HFFc6 (cell line): ENCODE data around the gene PRKCD. TPM values are rescaled to one million over a fixed set of nuclear protein-coding genes. Genes with fewer than 3 reads are reported as not detected.

ENCODE experiments used
- DNase-seq: peaks from one replicate; pipeline ENCODE4 v3.0.0-alpha.2; 2018
- H3K27ac Mint-ChIP-seq: 2 replicates; pipeline ENCODE4 v1.8.0; 2020; ENCODE audit warnings: mild to moderate bottlenecking, mixed read lengths
- H3K27me3 Mint-ChIP-seq: 2 replicates; pipeline ENCODE4 v1.8.0; 2021; ENCODE audit warnings: mild to moderate bottlenecking, moderate library complexity, mixed read lengths; ENCODE audit not compliant: insufficient read depth
- H3K36me3 Mint-ChIP-seq: 2 replicates; pipeline ENCODE4 v1.8.0; 2021; ENCODE audit warnings: low read depth, mixed read lengths
- H3K4me1 Mint-ChIP-seq: 2 replicates; pipeline ENCODE4 v1.8.0; 2020; ENCODE audit warnings: low read depth, mixed read lengths
- H3K4me3 Mint-ChIP-seq: 2 replicates; pipeline ENCODE4 v1.8.0; 2020; ENCODE audit warnings: mild to moderate bottlenecking, moderate library complexity, mixed read lengths
- H3K9me3 Mint-ChIP-seq: 2 replicates; pipeline ENCODE4 v1.8.0; 2020; ENCODE audit warnings: mild to moderate bottlenecking, mixed read lengths
- total RNA-seq, 6 experiments: library from RNA; stranded (reverse); fragmentation: NEBNext Ultra II Directional; extraction: Animal tissue kit (Norgen Biotek cat#: 25700); gene quantifications; 2 replicates in 1 of 6; 3 replicates in 5 of 6; pipeline ENCODE4 v1.2.3, GENCODE V29; 2021
- TF ChIP-seq, protein P1 (sequence below): fragments of 200-600 bp; sonication (generic); IDR thresholded peaks from 2 replicates; pipeline ENCODE4 v1.5.0; 2021; ENCODE audit warnings: antibody characterized with exemption, mild to moderate bottlenecking

PRKCD gene
- total RNA-seq, 6 experiments from 2014 or later = 15.5 to 21.9 (median 20.0) TPM

DNA sequence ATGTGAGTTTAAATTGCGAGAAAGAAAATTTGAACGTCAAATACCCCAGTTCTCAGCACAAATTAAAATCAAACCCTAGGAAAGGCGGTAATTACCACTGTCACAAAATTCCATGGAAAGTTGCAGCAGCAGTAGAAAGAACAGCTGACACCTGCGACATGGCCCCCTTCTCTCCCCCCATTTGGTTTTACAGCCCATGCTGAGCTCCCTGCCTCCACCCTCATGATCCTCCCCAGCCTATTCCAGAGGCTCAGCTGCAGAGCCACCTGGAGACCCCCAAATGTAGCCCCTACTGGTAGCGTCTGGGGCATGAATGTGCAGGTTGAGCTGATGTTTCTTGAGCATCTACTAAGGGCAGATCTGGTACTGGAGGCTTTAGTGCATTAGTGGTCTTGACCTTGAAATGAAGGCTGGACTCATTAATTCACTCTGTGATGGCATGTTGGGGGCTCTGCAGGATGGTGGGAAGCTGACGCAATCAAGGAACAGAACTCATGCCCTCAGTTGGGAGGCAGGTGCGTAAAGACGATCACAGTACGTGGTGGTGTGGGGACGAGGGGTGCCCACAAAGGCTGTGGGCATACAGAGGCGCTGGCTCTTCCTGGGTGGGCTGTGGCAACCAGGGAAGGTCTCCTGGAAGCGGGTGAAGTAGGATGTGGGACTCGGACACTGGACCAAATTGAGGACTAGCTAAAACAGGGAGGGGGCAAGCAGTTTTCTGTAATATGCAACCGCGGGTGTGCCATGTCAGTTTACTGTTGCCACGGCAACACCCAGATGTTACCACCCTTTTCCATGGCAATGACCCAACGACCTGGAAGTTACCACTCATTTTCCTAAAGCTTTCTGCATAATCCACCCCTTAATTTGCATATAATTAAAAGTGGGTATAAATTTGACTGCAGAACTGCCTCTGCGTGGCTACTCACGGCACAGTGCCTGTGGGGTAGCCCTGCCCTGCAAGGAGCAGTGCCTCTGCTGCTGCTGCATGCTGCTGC lies 39.8 kb downstream of the PRKCD start:
- DNase-seq = no peak
- Mint-ChIP-seq H3K9me3 (no peaks in the 10 kb centered on the region), H3K4me1 (no peaks in the 10 kb centered on the region), H3K27ac (no peak overlapping the region), H3K27me3 (no peaks in the 10 kb centered on the region; the same call in none of the 2 replicates), H3K36me3 (no peaks in the 10 kb centered on the region; the same call in 1 of the 2 replicates), H3K4me3 (no peak overlapping the region)
- TF ChIP-seq, protein P1, sequence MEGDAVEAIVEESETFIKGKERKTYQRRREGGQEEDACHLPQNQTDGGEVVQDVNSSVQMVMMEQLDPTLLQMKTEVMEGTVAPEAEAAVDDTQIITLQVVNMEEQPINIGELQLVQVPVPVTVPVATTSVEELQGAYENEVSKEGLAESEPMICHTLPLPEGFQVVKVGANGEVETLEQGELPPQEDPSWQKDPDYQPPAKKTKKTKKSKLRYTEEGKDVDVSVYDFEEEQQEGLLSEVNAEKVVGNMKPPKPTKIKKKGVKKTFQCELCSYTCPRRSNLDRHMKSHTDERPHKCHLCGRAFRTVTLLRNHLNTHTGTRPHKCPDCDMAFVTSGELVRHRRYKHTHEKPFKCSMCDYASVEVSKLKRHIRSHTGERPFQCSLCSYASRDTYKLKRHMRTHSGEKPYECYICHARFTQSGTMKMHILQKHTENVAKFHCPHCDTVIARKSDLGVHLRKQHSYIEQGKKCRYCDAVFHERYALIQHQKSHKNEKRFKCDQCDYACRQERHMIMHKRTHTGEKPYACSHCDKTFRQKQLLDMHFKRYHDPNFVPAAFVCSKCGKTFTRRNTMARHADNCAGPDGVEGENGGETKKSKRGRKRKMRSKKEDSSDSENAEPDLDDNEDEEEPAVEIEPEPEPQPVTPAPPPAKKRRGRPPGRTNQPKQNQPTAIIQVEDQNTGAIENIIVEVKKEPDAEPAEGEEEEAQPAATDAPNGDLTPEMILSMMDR = no peak

DNA sequence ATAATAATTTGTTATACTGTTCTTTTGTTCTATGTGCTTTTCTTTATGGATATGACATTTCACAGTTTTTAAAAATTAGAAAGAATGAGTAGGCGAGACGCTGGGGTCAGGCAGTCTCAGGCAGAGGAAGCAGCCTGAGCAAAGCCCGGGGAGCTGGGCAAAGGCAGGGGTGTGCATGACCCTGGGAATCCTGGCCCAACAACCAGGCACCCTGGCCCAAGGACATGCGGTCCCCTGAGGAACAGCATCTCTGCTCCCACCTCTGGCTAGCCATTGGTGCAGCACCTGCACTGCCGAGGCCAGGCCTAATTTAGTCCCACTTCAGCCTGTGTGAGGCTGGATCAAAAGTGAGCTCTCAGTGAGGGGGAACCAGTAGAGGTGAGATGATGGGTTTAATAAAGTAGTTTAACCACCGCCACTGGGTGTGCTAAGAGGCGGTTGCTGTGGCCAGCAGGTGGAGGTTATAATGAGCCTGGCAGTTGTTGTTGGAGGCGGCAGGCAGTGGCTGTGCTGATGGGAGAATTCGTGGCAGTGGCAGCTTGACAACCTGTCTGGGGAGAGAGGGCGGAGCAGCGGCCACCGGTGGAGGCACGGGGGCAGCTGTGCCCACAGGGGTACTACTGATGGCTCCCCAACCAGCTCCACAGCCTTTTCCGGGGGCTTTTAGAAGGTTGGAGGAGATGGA lies 41.5 kb downstream of the PRKCD start:
- H3K9me3 Mint-ChIP-seq = peaks cover 7% of the 10 kb centered on the region; the same call in 1 of the 2 replicates
- no peaks in the 10 kb centered on the region; the same call in 1 of the 2 replicates for H3K36me3 Mint-ChIP-seq
- H3K4me3 Mint-ChIP-seq = no peak overlapping the region
- no peaks in the 10 kb centered on the region; the same call in 1 of the 2 replicates for H3K27me3 Mint-ChIP-seq
- no peaks in the 10 kb centered on the region for H3K4me1 Mint-ChIP-seq
- no peak for DNase-seq
- no peak overlapping the region for H3K27ac Mint-ChIP-seq
- TF ChIP-seq, protein P1 = no peak

- Mint-ChIP-seq H3K4me3 (no peak overlapping the region), H3K9me3 (peaks cover 32% of the 10 kb centered on the region), H3K36me3 (peaks cover 14% of the 10 kb centered on the region), H3K27ac (no peak overlapping the region), H3K4me1 (peaks cover 6% of the 10 kb centered on the region), H3K27me3 (peaks cover 6% of the 10 kb centered on the region)
- TF ChIP-seq, protein P1 = no peak
- no peak for DNase-seq
Observed at GRCh38 chr3:53211706-53212702, 51.0 kb downstream of the PRKCD start.

DNA sequence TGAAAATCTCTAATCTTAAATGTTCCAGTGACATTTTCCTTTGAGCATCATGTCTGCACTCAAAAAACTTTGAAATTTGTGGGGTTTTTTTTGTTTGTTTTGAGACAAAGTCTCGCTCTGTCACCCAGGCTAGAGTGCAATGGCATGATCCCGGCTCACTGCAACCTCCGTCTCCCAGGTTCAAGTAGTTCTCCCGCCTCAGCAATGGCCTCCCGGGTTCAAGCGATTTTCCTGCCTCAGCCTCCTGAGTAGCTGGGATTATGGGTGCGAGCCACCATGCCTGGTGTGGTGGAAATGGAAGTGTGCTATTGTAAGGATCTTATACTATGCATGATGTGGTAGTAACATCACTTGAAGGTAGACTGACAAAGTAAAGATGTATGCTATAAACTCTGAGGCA lies 52.3 kb downstream of the PRKCD start:
- Mint-ChIP-seq H3K36me3 (peaks cover 14% of the 10 kb centered on the region), H3K27ac (no peak overlapping the region), H3K27me3 (peaks cover 10% of the 10 kb centered on the region), H3K9me3 (peaks cover 22% of the 10 kb centered on the region), H3K4me3 (no peak overlapping the region), H3K4me1 (peaks cover 6% of the 10 kb centered on the region)
- TF ChIP-seq, protein P1 = no peak
- DNase-seq = no peak

- Mint-ChIP-seq H3K36me3 (peaks cover 8% of the 10 kb centered on the region), H3K4me1 (peaks cover 13% of the 10 kb centered on the region), H3K27ac (no peak overlapping the region), H3K27me3 (peaks cover 20% of the 10 kb centered on the region), H3K4me3 (no peak overlapping the region), H3K9me3 (no peaks in the 10 kb centered on the region)
- no peak for DNase-seq
- TF ChIP-seq, protein P1 = no peak
Observed at GRCh38 chr3:53215816-53216215, 54.8 kb downstream of the PRKCD start.
